WERI-Rb-1 (cell line): ENCODE measurements around the gene MRPL41.

Source experiments
- DNase-seq: peaks from one replicate; pipeline ENCODE4 v3.0.0-alpha.2; 2020
- H3K27ac ChIP-seq: fragments of 250-450 bp; sonication (Bioruptor Pico); 2 replicates; pipeline ENCODE4 v1.5.1; 2020; ENCODE audit warnings: mild to moderate bottlenecking, moderate library complexity
- H3K27me3 ChIP-seq: fragments of 250-450 bp; sonication (Bioruptor Pico); 2 replicates; pipeline ENCODE4 v1.5.1; 2021; ENCODE audit warnings: mild to moderate bottlenecking, low read depth, moderate library complexity; ENCODE audit not compliant: insufficient read depth, severe bottlenecking
- H3K36me3 ChIP-seq: fragments of 250-450 bp; sonication (Bioruptor Pico); 2 replicates; pipeline ENCODE4 v1.5.1; 2020; ENCODE audit warnings: mild to moderate bottlenecking, moderate library complexity
- H3K4me3 ChIP-seq: 2 replicates; pipeline ENCODE4 v1.5.1; 2011; ENCODE audit warnings: low read depth, mild to moderate bottlenecking, control low read depth, low read length
- H3K9me3 ChIP-seq: fragments of 250-450 bp; sonication (Bioruptor Pico); 2 replicates; pipeline ENCODE4 v1.5.1; 2021; ENCODE audit warnings: mild to moderate bottlenecking, moderate library complexity; ENCODE audit not compliant: severe bottlenecking
- CTCF ChIP-seq: IDR thresholded peaks from 2 replicates; pipeline ENCODE4 v1.5.1; 2011; ENCODE audit warnings: low read depth, mild to moderate bottlenecking, control low read depth, inconsistent platforms, low read length

MRPL41 gene

GRCh38 chr9:137569609-137570203 lies 18.0 kb downstream of the MRPL41 start:
- no peaks in the 10 kb centered on the region for H3K27me3 ChIP-seq
- H3K9me3 ChIP-seq, result no peaks in the 10 kb centered on the region
- H3K4me3 ChIP-seq, result no peak overlapping the region
- H3K27ac ChIP-seq, result no peak overlapping the region
- H3K36me3 ChIP-seq, result peaks cover 34% of the 10 kb centered on the region
- TF ChIP-seq CTCF, result no peak
- no peak for DNase-seq

DNA sequence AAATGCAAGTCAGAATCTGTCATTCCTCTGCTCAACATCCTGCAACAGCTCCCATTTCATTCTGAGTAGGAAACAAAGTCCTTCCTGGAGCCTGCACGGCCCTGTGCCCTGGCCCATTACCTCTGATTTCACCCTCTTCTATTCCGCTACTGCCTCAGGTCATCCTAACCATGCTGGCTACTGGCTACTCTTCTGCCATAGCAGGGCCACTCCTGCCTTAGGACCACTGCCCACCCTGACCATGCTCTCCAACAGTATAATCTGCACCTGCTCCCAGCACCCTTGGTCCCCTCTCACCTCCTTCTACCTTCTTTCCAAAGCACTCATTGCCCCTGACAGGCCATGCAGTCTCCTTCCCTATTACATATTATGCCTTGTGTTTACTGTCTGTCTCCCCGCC lies 18.9 kb downstream of the MRPL41 start:
- TF ChIP-seq CTCF, result no peak
- no peaks in the 10 kb centered on the region for H3K27me3 ChIP-seq
- peaks cover 38% of the 10 kb centered on the region for H3K36me3 ChIP-seq
- no peak for DNase-seq
- H3K27ac ChIP-seq, result no peak overlapping the region
- no peak overlapping the region for H3K4me3 ChIP-seq
- H3K9me3 ChIP-seq, result no peaks in the 10 kb centered on the region

GRCh38 chr9:137574192-137574591 lies 22.5 kb downstream of the MRPL41 start:
- H3K36me3 ChIP-seq, result peaks cover 59% of the 10 kb centered on the region

GRCh38 chr9:137575364-137575715 lies 23.7 kb downstream of the MRPL41 start:
- Histone ChIP-seq H3K27ac (no peak overlapping the region), H3K9me3 (no peaks in the 10 kb centered on the region), H3K36me3 (peaks cover 61% of the 10 kb centered on the region), H3K27me3 (no peaks in the 10 kb centered on the region), H3K4me3 (no peak overlapping the region)
- no peak for TF ChIP-seq CTCF
- no peak for DNase-seq

More at GRCh38 chr9:137574192-137574591, 22.5 kb downstream of the MRPL41 start:
- DNase-seq, result no peak
- Histone ChIP-seq H3K4me3 (no peak overlapping the region), H3K27me3 (no peaks in the 10 kb centered on the region), H3K27ac (no peak overlapping the region), H3K9me3 (no peaks in the 10 kb centered on the region)
- TF ChIP-seq CTCF, result no peak

DNA sequence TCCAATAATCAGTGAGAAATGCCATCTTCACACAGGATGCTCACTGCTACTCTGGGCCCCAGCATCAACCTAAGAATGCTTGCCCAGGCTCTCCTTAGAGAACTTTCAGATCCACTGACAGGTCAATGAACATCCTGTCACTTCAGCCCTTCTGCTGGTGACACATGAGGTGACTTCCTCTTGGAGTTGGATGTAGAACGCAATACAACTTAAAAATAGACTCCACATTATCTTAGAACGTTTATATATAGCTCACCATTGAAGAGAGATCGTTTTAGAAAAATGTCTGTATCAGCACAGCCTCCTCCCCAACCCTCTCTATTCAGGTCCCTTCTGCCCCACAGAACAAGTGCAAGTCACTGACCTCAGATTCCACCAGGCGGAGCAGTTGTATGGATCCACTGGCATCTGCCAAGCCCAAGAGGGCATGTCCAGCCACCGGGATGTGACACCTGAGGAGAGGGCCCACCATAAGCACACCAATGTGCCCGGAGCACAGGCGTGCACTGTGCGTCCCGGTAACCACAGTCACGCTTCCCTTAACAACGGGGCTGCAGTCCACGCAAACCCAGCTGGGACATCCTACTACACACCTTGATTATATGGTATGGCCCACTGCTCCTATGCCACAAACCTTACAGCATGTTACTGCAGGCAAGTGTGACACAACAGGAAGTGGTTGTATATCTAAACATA lies 24.2 kb downstream of the MRPL41 start:
- Histone ChIP-seq H3K27me3 (no peaks in the 10 kb centered on the region), H3K4me3 (no peak overlapping the region), H3K27ac (no peak overlapping the region), H3K9me3 (no peaks in the 10 kb centered on the region), H3K36me3 (peaks cover 56% of the 10 kb centered on the region)
- no peak for DNase-seq
- no peak for TF ChIP-seq CTCF
